Measurements from ENCODE around the gene MAPK7.

The MAPK7 gene

GRCh38 chr17:19421926-19422325 lies 43.6 kb downstream of the MAPK7 start:
- DNase-seq (ENCODE audit: insufficient read length, low spot score) = no peak
- no peak for FAIRE-seq
- no peak for TF ChIP-seq POLR2A (IDR thresholded peaks at IDR 0.05; ENCODE audit: low read depth, low read length)
- TF ChIP-seq POU2F2 (IDR thresholded peaks at IDR 0.05; ENCODE audit: low read depth, low read length) = no peak
- TF ChIP-seq POLR2AphosphoS5 (IDR thresholded peaks at IDR 0.05; ENCODE audit: low read depth, low read length) = no peak
- TF ChIP-seq TAF1 (IDR thresholded peaks at IDR 0.05; ENCODE audit: low read depth, low read length) = no peak
- TF ChIP-seq SPI1 (IDR thresholded peaks at IDR 0.05; ENCODE audit: low read depth, low read length) = no peak
- TF ChIP-seq PAX5 (IDR thresholded peaks at IDR 0.05; ENCODE audit: insufficient read depth, low read length, severe bottlenecking) = no peak

GRCh38 chr17:19424934-19425868 lies 46.9 kb downstream of the MAPK7 start:
- DNase-seq (ENCODE audit: insufficient read length, low spot score) (no peak), FAIRE-seq (no peak)
- no peak for TF ChIP-seq SPI1 (IDR thresholded peaks at IDR 0.05; ENCODE audit: low read depth, low read length)
- TF ChIP-seq POLR2A (IDR thresholded peaks at IDR 0.05; ENCODE audit: low read depth, low read length) = no peak
- TF ChIP-seq PAX5 (IDR thresholded peaks at IDR 0.05; ENCODE audit: insufficient read depth, low read length, severe bottlenecking) = no peak
- TF ChIP-seq POU2F2 (IDR thresholded peaks at IDR 0.05; ENCODE audit: low read depth, low read length) = no peak
- TF ChIP-seq POLR2AphosphoS5 (IDR thresholded peaks at IDR 0.05; ENCODE audit: low read depth, low read length) = no peak
- no peak for TF ChIP-seq TAF1 (IDR thresholded peaks at IDR 0.05; ENCODE audit: low read depth, low read length)

GRCh38 chr17:19426631-19427030 lies 48.3 kb downstream of the MAPK7 start:
- FAIRE-seq (no peak), DNase-seq (ENCODE audit: insufficient read length, low spot score) (no peak)
- TF ChIP-seq PAX5 (IDR thresholded peaks at IDR 0.05; ENCODE audit: insufficient read depth, low read length, severe bottlenecking) = no peak
- no peak for TF ChIP-seq POU2F2 (IDR thresholded peaks at IDR 0.05; ENCODE audit: low read depth, low read length)
- no peak for TF ChIP-seq POLR2A (IDR thresholded peaks at IDR 0.05; ENCODE audit: low read depth, low read length)
- no peak for TF ChIP-seq POLR2AphosphoS5 (IDR thresholded peaks at IDR 0.05; ENCODE audit: low read depth, low read length)
- TF ChIP-seq SPI1 (IDR thresholded peaks at IDR 0.05; ENCODE audit: low read depth, low read length) = no peak
- no peak for TF ChIP-seq TAF1 (IDR thresholded peaks at IDR 0.05; ENCODE audit: low read depth, low read length)

- FAIRE-seq (no peak), DNase-seq (ENCODE audit: insufficient read length, low spot score) (no peak)
- TF ChIP-seq POLR2AphosphoS5 (IDR thresholded peaks at IDR 0.05; ENCODE audit: low read depth, low read length) (no peak), TAF1 (IDR thresholded peaks at IDR 0.05; ENCODE audit: low read depth, low read length) (no peak), PAX5 (IDR thresholded peaks at IDR 0.05; ENCODE audit: insufficient read depth, low read length, severe bottlenecking) (no peak), SPI1 (IDR thresholded peaks at IDR 0.05; ENCODE audit: low read depth, low read length) (no peak), POU2F2 (IDR thresholded peaks at IDR 0.05; ENCODE audit: low read depth, low read length) (no peak), POLR2A (IDR thresholded peaks at IDR 0.05; ENCODE audit: low read depth, low read length) (no peak)
These were observed 53.4 kb downstream of the MAPK7 start for GRCh38 chr17:19431691-19432090.

Data from GM12891 (cell line).